Panc1 (cell line): Measurements from ENCODE around the gene NUDT7. TPM values are rescaled to one million over a fixed set of nuclear protein-coding genes. Genes with fewer than 3 reads are reported as not detected.

ENCODE experiments used
- ATAC-seq: fragments of 200-7000 bp; cut with Tn5 transposase; 2 replicates; pipeline ENCODE4 v1.9.1; 2020; ENCODE audit warnings: mild to moderate bottlenecking, moderate library complexity
- BruUV-seq: library from RNA; stranded (reverse); fragments of 400-500 nt; replicated peaks from 2 replicates; lab custom pipeline; 2021; lab: Mats Ljungman, UMichigan
- CTCF ChIA-PET: fragments of 300-600 bp; sonication (Branson Sonifier 250); formaldehyde crosslinking; loops from one replicate; lab custom pipeline; 2022; ENCODE audit warnings: antibody characterized with exemption; lab: Charles Lee
- POLR2A ChIA-PET: fragments of 300-600 bp; sonication (Branson Sonifier 250); formaldehyde crosslinking; loops from one replicate; lab custom pipeline; 2022; ENCODE audit warnings: antibody characterized with exemption; lab: Charles Lee
- DNase-seq: peaks from one replicate; pipeline ENCODE4 v3.0.0-alpha.2; 2010; ENCODE audit warnings: low read depth, low spot score
- H3K27ac ChIP-seq: 2 replicates; pipeline ENCODE4 v1.5.1; 2011; ENCODE audit warnings: mild to moderate bottlenecking, low read length, inconsistent platforms
- H3K27me3 ChIP-seq: fragments of 200-500 bp; sonication (Bioruptor generic); 2 replicates; pipeline ENCODE4 v1.6.0; 2014; ENCODE audit warnings: low read length, inconsistent platforms; ENCODE audit not compliant: control insufficient read depth, insufficient read depth
- H3K36me3 ChIP-seq: fragments of 200-500 bp; sonication (Bioruptor generic); 2 replicates; pipeline ENCODE4 v1.5.1; 2014; ENCODE audit warnings: inconsistent platforms, mild to moderate bottlenecking, low read length, moderate library complexity; ENCODE audit not compliant: control insufficient read depth, insufficient read depth
- H3K4me1 ChIP-seq: 2 replicates; pipeline ENCODE4 v1.5.1; 2011; ENCODE audit warnings: inconsistent platforms, mild to moderate bottlenecking, low read length, moderate library complexity; ENCODE audit not compliant: control insufficient read depth, insufficient read depth
- H3K4me3 ChIP-seq, 2 experiments: 2 replicates each; pipeline ENCODE4 v1.5.1; 2011 to 2012; ENCODE audit warnings: low read depth in 2 of 2, low read length in 2 of 2, mild to moderate bottlenecking in 2 of 2, inconsistent platforms in 1 of 2, moderate library complexity in 1 of 2
- H3K9me3 ChIP-seq: fragments of 200-500 bp; sonication (Bioruptor generic); 2 replicates; pipeline ENCODE4 v1.5.1; 2014; ENCODE audit warnings: low read depth, mild to moderate bottlenecking, inconsistent platforms, low read length, moderate library complexity; ENCODE audit not compliant: control insufficient read depth, insufficient read depth
- CTCF ChIP-seq: fragments of 450-650 bp; IDR thresholded peaks from 2 replicates; pipeline ENCODE4 v1.5.1; 2017; ENCODE audit warnings: mild to moderate bottlenecking
- POLR2AphosphoS5 ChIP-seq: IDR thresholded peaks from 2 replicates; pipeline ENCODE4 v1.6.1; 2012; ENCODE audit warnings: mild to moderate bottlenecking, low read depth, low read length, moderate library complexity
- REST ChIP-seq, 2 experiments: IDR thresholded peaks; 2 replicates each; pipeline ENCODE4 v1.6.1; 2011 to 2012; ENCODE audit warnings: low read depth in 2 of 2, control low read depth in 1 of 2, low read length in 1 of 2, mild to moderate bottlenecking in 1 of 2, moderate library complexity in 1 of 2; ENCODE audit not compliant: insufficient read depth in 1 of 2
- SIN3A ChIP-seq: IDR thresholded peaks from 2 replicates; pipeline ENCODE4 v1.6.1; 2012; ENCODE audit warnings: low read depth, mild to moderate bottlenecking, low read length, moderate library complexity, borderline replicate concordance; ENCODE audit not compliant: insufficient read depth
- TCF7L2 ChIP-seq: IDR thresholded peaks from 2 replicates; pipeline ENCODE4 v1.6.1; 2011; ENCODE audit warnings: mild to moderate bottlenecking, low read depth, low read length, inconsistent platforms
- in situ Hi-C: cut with HindIII; loops from 2 replicates; pipeline ENCODE4 v1.10.0; 2016; ENCODE audit warnings: low sequenced_read_pairs, low pct_unique_long_range_greater_than_20kb
- intact Hi-C: fragments of 100-400 bp; cut with micrococcal nuclease; formaldehyde crosslinking; loops from one replicate; pipeline ENCODE4 v1.10.0; 2022; ENCODE audit not compliant: unreplicated experiment
- total RNA-seq: library from RNA; stranded (reverse); gene quantifications from one replicate; pipeline ENCODE4 v1.2.1, GENCODE V29; 2021; ENCODE audit not compliant: unreplicated experiment

The NUDT7 gene
- total RNA-seq, 1 experiment from 2014 or later: 4.7 TPM

GRCh38 chr16:77679391-77679790 lies 42.9 kb upstream of the NUDT7 start:
- H3K36me3 ChIP-seq: no peaks in the 10 kb centered on the region; the same call in 1 of the 2 replicates
- H3K4me3 ChIP-seq: no peak overlapping the region
- H3K27ac ChIP-seq: no peak overlapping the region
- BruUV-seq: no TSS peak
- H3K4me1 ChIP-seq: peaks cover 6% of the 10 kb centered on the region
- ChIA-PET POLR2A (no interaction called here), CTCF (no interaction called here)
- DNase-seq (no peak), ATAC-seq (no peak)
- in situ Hi-C loops: no loop called here
- intact Hi-C loops: loop anchor here (5.0 kb wide), 1 partner anchor 413 kb away; no protein-coding TSS in a partner anchor
- no peak for TF ChIP-seq POLR2AphosphoS5
- TF ChIP-seq REST (IDR thresholded peaks at IDR 0.05; ENCODE audit: insufficient read depth in 1 of 2, low read depth in 2 of 2, low read length in 1 of 2): no peak
- no peak for TF ChIP-seq CTCF
- no peak for TF ChIP-seq TCF7L2
- no peak for TF ChIP-seq SIN3A
- H3K9me3 ChIP-seq: no peaks in the 10 kb centered on the region
- H3K27me3 ChIP-seq: peaks cover 7% of the 10 kb centered on the region

- Histone ChIP-seq H3K4me1 (peaks cover 4% of the 10 kb centered on the region), H3K36me3 (no peaks in the 10 kb centered on the region; the same call in 1 of the 2 replicates), H3K27ac (no peak overlapping the region), H3K4me3 (no peak overlapping the region), H3K9me3 (no peaks in the 10 kb centered on the region), H3K27me3 (peaks cover 7% of the 10 kb centered on the region)
- ChIA-PET CTCF (no interaction called here), POLR2A (no interaction called here)
- no TSS peak for BruUV-seq
- intact Hi-C loops (loop anchor here (5.0 kb wide), 1 partner anchor 412 kb away; no protein-coding TSS in a partner anchor), in situ Hi-C loops (no loop called here)
- no peak for TF ChIP-seq POLR2AphosphoS5
- no peak for TF ChIP-seq TCF7L2
- TF ChIP-seq REST (IDR thresholded peaks at IDR 0.05; ENCODE audit: insufficient read depth in 1 of 2, low read depth in 2 of 2, low read length in 1 of 2): no peak
- TF ChIP-seq CTCF: no peak
- no peak for TF ChIP-seq SIN3A
- no peak for ATAC-seq
- DNase-seq: no peak
Observed at GRCh38 chr16:77679901-77680300, 42.4 kb upstream of the NUDT7 start.
